Stimulated activated CD8-positive, alpha-beta memory T cell treated with anti-CD3 and anti-CD28 coated beads, Interleukin-2, amount 100 ng/mL, for 48 hours (primary cell): ENCODE data around the gene MCAM.
A peak's percentile ranks its signal among the peaks of the same experiment; 100 is the strongest.

Experiments used
- DNase-seq, 2 donors: peaks; one replicate each; pipeline ENCODE4 v3.0.0-alpha.2; 2020; ENCODE audit warnings: low read depth in 2 of 2

MCAM gene

GRCh38 chr11:119345685-119346084 lies 28.8 kb upstream of the MCAM start:
- no peak for DNase-seq

GRCh38 chr11:119344291-119345010 lies 27.5 kb upstream of the MCAM start:
- DNase-seq = no peak

GRCh38 chr11:119343726-119344125 lies 26.8 kb upstream of the MCAM start:
- no peak for DNase-seq

- no peak for DNase-seq
These were observed 25.6 kb upstream of the MCAM start for GRCh38 chr11:119342362-119343130.

GRCh38 chr11:119342023-119342300 lies 25.0 kb upstream of the MCAM start:
- DNase-seq = no peak

- no peak for DNase-seq
These were observed 24.5 kb upstream of the MCAM start for GRCh38 chr11:119341222-119342022.

GRCh38 chr11:119340335-119341221 lies 23.6 kb upstream of the MCAM start, which contains the start of gene C1QTNF5:
Gene C1QTNF5, minus strand, starts transcription at chr11:119340883. Its CDS starts 486 bp downstream, at chr11:119340397.
- DNase-seq = no peak

- DNase-seq = peak in 1 of 2 donors; percentile 45
These were observed 22.8 kb upstream of the MCAM start for GRCh38 chr11:119339589-119340334.

GRCh38 chr11:119338965-119339588 lies 22.1 kb upstream of the MCAM start:
- DNase-seq = no peak

GRCh38 chr11:119338318-119338890 lies 21.5 kb upstream of the MCAM start:
- DNase-seq = peak in 1 of 2 donors; percentile 61

- no peak for DNase-seq
These were observed 20.8 kb upstream of the MCAM start for GRCh38 chr11:119337581-119338317.

GRCh38 chr11:119336744-119337469 lies 20.0 kb upstream of the MCAM start:
- no peak for DNase-seq

- DNase-seq = no peak
These were observed 19.0 kb upstream of the MCAM start for GRCh38 chr11:119335655-119336543.

GRCh38 chr11:119335091-119335654 lies 18.2 kb upstream of the MCAM start:
- DNase-seq = no peak

GRCh38 chr11:119334174-119334930 lies 17.4 kb upstream of the MCAM start, which contains the start of gene RNF26:
Gene RNF26, plus strand, starts transcription at chr11:119334527. Its CDS starts 596 bp downstream, at chr11:119335123.
- DNase-seq = peak; percentile 82 to 88

- DNase-seq = no peak
These were observed 15.3 kb upstream of the MCAM start for GRCh38 chr11:119332111-119332765.
